WTC11 (cell line): ENCODE results near the gene KCNE1. TPM values are rescaled to one million over a fixed set of nuclear protein-coding genes. Genes with fewer than 3 reads are reported as not detected.
A peak's percentile ranks its signal among the peaks of the same experiment; 100 is the strongest.

Source experiments
- ATAC-seq: fragments of 200-7000 bp; cut with Tn5 transposase; 2 replicates; pipeline ENCODE4 v1.10.0; 2021; ENCODE audit warnings: mild to moderate bottlenecking, moderate library complexity
- CTCF ChIA-PET: fragments of 300-600 bp; sonication (Branson Sonifier 250); formaldehyde crosslinking; loops from one replicate; lab custom pipeline; 2021; ENCODE audit warnings: antibody characterized with exemption; lab: Charles Lee
- POLR2A ChIA-PET: fragments of 350-600 bp; sonication (Branson Sonifier 250); formaldehyde crosslinking; loops from one replicate; lab custom pipeline; 2021; ENCODE audit warnings: antibody characterized with exemption; lab: Charles Lee
- DNase-seq: peaks from one replicate; pipeline ENCODE4 v3.0.0; 2021; ENCODE audit warnings: low spot score
- H3K27ac Mint-ChIP-seq: 2 replicates; pipeline ENCODE4 v1.8.0; 2021; ENCODE audit warnings: mixed read lengths
- H3K27me3 Mint-ChIP-seq: 2 replicates; pipeline ENCODE4 v1.8.0; 2021; ENCODE audit warnings: low read depth, mild to moderate bottlenecking, moderate library complexity, mixed read lengths
- H3K36me3 Mint-ChIP-seq: 2 replicates; pipeline ENCODE4 v1.8.0; 2021; ENCODE audit warnings: mixed read lengths
- H3K4me1 Mint-ChIP-seq: 2 replicates; pipeline ENCODE4 v1.8.0; 2022; ENCODE audit warnings: mixed read lengths
- H3K4me3 Mint-ChIP-seq: 2 replicates; pipeline ENCODE4 v1.8.0; 2021; ENCODE audit warnings: mild to moderate bottlenecking, moderate library complexity, mixed read lengths
- H3K9me3 Mint-ChIP-seq: 2 replicates; pipeline ENCODE4 v1.8.0; 2021; ENCODE audit warnings: mixed read lengths
- GABPB1 ChIP-seq: sonication (generic); formaldehyde crosslinking; IDR thresholded peaks from 2 replicates; pipeline ENCODE4 v1.8.1; 2023; ENCODE audit warnings: mild to moderate bottlenecking, missing genetic modification reagents
- JUN ChIP-seq: sonication (generic); formaldehyde crosslinking; IDR thresholded peaks from 2 replicates; pipeline ENCODE4 v1.8.0; 2023; ENCODE audit warnings: mild to moderate bottlenecking, missing genetic modification reagents
- NFE2L1 ChIP-seq: sonication (generic); formaldehyde crosslinking; IDR thresholded peaks from 2 replicates; pipeline ENCODE4 v1.8.1; 2023; ENCODE audit warnings: missing genetic modification reagents
- NR1H2 ChIP-seq: sonication (generic); formaldehyde crosslinking; IDR thresholded peaks from 2 replicates; pipeline ENCODE4 v1.9.0; 2021; ENCODE audit warnings: mild to moderate bottlenecking, moderate library complexity, missing genetic modification reagents
- PRDM15 ChIP-seq: sonication (generic); formaldehyde crosslinking; IDR thresholded peaks from 2 replicates; pipeline ENCODE4 v1.8.0; 2022; ENCODE audit warnings: missing genetic modification reagents
- PRRX2 ChIP-seq: fragments of 250-450 bp; sonication (Bioruptor Pico); IDR thresholded peaks from 2 replicates; pipeline ENCODE4 v1.8.0; 2021; ENCODE audit warnings: mild to moderate bottlenecking
- SMAD3 ChIP-seq: sonication (generic); formaldehyde crosslinking; IDR thresholded peaks from 2 replicates; pipeline ENCODE4 v1.8.0; 2022; ENCODE audit warnings: missing genetic modification reagents, mild to moderate bottlenecking, borderline replicate concordance
- TEAD1 ChIP-seq: sonication (generic); formaldehyde crosslinking; IDR thresholded peaks from 2 replicates; pipeline ENCODE4 v1.8.0; 2022; ENCODE audit warnings: mild to moderate bottlenecking, missing genetic modification reagents
- ZBTB21 ChIP-seq: sonication (generic); formaldehyde crosslinking; IDR thresholded peaks from 2 replicates; pipeline ENCODE4 v1.8.1; 2023; ENCODE audit warnings: mild to moderate bottlenecking, missing genetic modification reagents, borderline replicate concordance
- ZNF138 ChIP-seq: sonication (generic); formaldehyde crosslinking; conservative IDR thresholded peaks from 2 replicates; pipeline ENCODE4 v1.8.1; 2022; ENCODE audit warnings: mild to moderate bottlenecking, moderate library complexity, missing genetic modification reagents
- ZNF263 ChIP-seq: sonication (generic); formaldehyde crosslinking; IDR thresholded peaks from 2 replicates; pipeline ENCODE4 v1.8.1; 2022; ENCODE audit warnings: low read depth, mild to moderate bottlenecking, moderate library complexity, missing genetic modification reagents
- ZNF317 ChIP-seq: sonication (generic); formaldehyde crosslinking; IDR thresholded peaks from 2 replicates; pipeline ENCODE4 v1.8.1; 2023; ENCODE audit warnings: low read depth, mild to moderate bottlenecking, moderate library complexity, missing genetic modification reagents, borderline replicate concordance
- ZNF396 ChIP-seq: fragments of 250-450 bp; sonication (Bioruptor Pico); IDR thresholded peaks from 2 replicates; pipeline ENCODE4 v1.8.0; 2021; ENCODE audit warnings: mild to moderate bottlenecking, moderate library complexity, borderline replicate concordance
- ZNF416 ChIP-seq: fragments of 250-450 bp; sonication (Bioruptor Pico); IDR thresholded peaks from 2 replicates; pipeline ENCODE4 v1.9.0; 2021; ENCODE audit warnings: mild to moderate bottlenecking, inconsistent platforms
- ZNF423 ChIP-seq: fragments of 250-450 bp; sonication (Bioruptor Pico); IDR thresholded peaks from 2 replicates; pipeline ENCODE4 v2.1.2; 2022; ENCODE audit warnings: mild to moderate bottlenecking, moderate library complexity
- ZNF512 ChIP-seq: sonication (generic); formaldehyde crosslinking; IDR thresholded peaks from 2 replicates; pipeline ENCODE4 v1.8.1; 2022; ENCODE audit warnings: missing genetic modification reagents, borderline replicate concordance
- total RNA-seq: library from RNA; stranded (reverse); gene quantifications from 3 replicates; pipeline ENCODE4 v1.2.3, GENCODE V29; 2021
- TF ChIP-seq, protein P1 (sequence below): sonication (generic); formaldehyde crosslinking; IDR thresholded peaks from 2 replicates; pipeline ENCODE4 v1.8.1; 2023; ENCODE audit warnings: mild to moderate bottlenecking, moderate library complexity, missing genetic modification reagents
- TF ChIP-seq, protein P2 (sequence below): fragments of 250-450 bp; sonication (Bioruptor Pico); IDR thresholded peaks from 2 replicates; pipeline ENCODE4 v1.9.0; 2021; ENCODE audit warnings: mild to moderate bottlenecking
- TF ChIP-seq, protein P3 (sequence below): sonication (generic); formaldehyde crosslinking; IDR thresholded peaks from 2 replicates; pipeline ENCODE4 v1.8.1; 2022; ENCODE audit warnings: low read depth, missing genetic modification reagents, borderline replicate concordance

KCNE1 gene
- total RNA-seq, 1 experiment from 2014 or later: 0.37 TPM

- Mint-ChIP-seq H3K4me1 (peaks cover 29% of the 10 kb centered on the region), H3K36me3 (no peaks in the 10 kb centered on the region), H3K4me3 (no peak overlapping the region), H3K27ac (0 out of 2 replicates have a peak overlapping the region, but pooled peaks have one; percentile 28), H3K9me3 (no peaks in the 10 kb centered on the region), H3K27me3 (no peaks in the 10 kb centered on the region; the same call in 1 of the 2 replicates)
- no peak; the same call in 1 of the 2 replicates for ATAC-seq
- TF ChIP-seq NR1H2 (no peak), TEAD1 (CRISPR knock-in tag) (no peak), PRDM15 (CRISPR knock-in tag) (no peak), PRRX2 (CRISPR knock-in tag) (no peak), ZNF317 (CRISPR knock-in tag) (no peak)
- CTCF ChIA-PET: interaction anchor here (0.9 to 7.2 kb wide), 12 partner anchors 8 to 112 kb away, joined by 3 to 71 read pairs (median 6); no protein-coding TSS in a partner anchor
- POLR2A ChIA-PET: interaction anchor here (1.0 kb wide), 1 partner anchor 10 kb away, joined by 3 read pairs; no protein-coding TSS in a partner anchor
- DNase-seq: no peak
Observed at GRCh38 chr21:34517039-34517438, 5.0 kb upstream of the KCNE1 start.

- H3K9me3 Mint-ChIP-seq: no peaks in the 10 kb centered on the region
- H3K4me3 Mint-ChIP-seq: no peak overlapping the region
- ATAC-seq (no peak), DNase-seq (no peak)
- no peaks in the 10 kb centered on the region; the same call in 1 of the 2 replicates for H3K27me3 Mint-ChIP-seq
- H3K36me3 Mint-ChIP-seq: no peaks in the 10 kb centered on the region
- peaks cover 11% of the 10 kb centered on the region for H3K4me1 Mint-ChIP-seq
- H3K27ac Mint-ChIP-seq: no peak overlapping the region
- ChIA-PET POLR2A (no interaction called here), CTCF (interaction anchor here (0.8 to 2.4 kb wide), 2 partner anchors 88 to 147 kb away, joined by 3 to 12 read pairs; no protein-coding TSS in a partner anchor)
- TF ChIP-seq, protein P1, sequence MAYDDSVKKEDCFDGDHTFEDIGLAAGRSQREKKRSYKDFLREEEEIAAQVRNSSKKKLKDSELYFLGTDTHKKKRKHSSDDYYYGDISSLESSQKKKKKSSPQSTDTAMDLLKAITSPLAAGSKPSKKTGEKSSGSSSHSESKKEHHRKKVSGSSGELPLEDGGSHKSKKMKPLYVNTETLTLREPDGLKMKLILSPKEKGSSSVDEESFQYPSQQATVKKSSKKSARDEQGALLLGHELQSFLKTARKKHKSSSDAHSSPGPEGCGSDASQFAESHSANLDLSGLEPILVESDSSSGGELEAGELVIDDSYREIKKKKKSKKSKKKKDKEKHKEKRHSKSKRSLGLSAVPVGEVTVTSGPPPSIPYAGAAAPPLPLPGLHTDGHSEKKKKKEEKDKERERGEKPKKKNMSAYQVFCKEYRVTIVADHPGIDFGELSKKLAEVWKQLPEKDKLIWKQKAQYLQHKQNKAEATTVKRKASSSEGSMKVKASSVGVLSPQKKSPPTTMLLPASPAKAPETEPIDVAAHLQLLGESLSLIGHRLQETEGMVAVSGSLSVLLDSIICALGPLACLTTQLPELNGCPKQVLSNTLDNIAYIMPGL (CRISPR knock-in tag): no peak
- TF ChIP-seq ZNF138 (CRISPR knock-in tag) (no peak), JUN (CRISPR knock-in tag) (no peak), ZBTB21 (CRISPR knock-in tag) (no peak), ZNF416 (CRISPR knock-in tag) (no peak), GABPB1 (no peak), ZNF263 (CRISPR knock-in tag) (no peak)
Observed at GRCh38 chr21:34514576-34515115, 2.6 kb upstream of the KCNE1 start.

GRCh38 chr21:34513129-34513675 is 1.2 kb upstream of the KCNE1 start:
- ATAC-seq (no peak), DNase-seq (no peak)
- Mint-ChIP-seq H3K36me3 (no peaks in the 10 kb centered on the region), H3K9me3 (no peaks in the 10 kb centered on the region), H3K4me1 (peaks cover 11% of the 10 kb centered on the region), H3K4me3 (no peak overlapping the region), H3K27ac (no peak overlapping the region), H3K27me3 (no peaks in the 10 kb centered on the region; the same call in 1 of the 2 replicates)
- CTCF ChIA-PET: no interaction called here
- POLR2A ChIA-PET: no interaction called here
- TF ChIP-seq NFE2L1 (CRISPR knock-in tag) (no peak), ZNF423 (no peak), SMAD3 (CRISPR knock-in tag) (no peak), PRDM15 (CRISPR knock-in tag) (no peak), ZNF512 (CRISPR knock-in tag) (no peak), ZNF396 (CRISPR knock-in tag) (no peak)
- TF ChIP-seq, protein P2, sequence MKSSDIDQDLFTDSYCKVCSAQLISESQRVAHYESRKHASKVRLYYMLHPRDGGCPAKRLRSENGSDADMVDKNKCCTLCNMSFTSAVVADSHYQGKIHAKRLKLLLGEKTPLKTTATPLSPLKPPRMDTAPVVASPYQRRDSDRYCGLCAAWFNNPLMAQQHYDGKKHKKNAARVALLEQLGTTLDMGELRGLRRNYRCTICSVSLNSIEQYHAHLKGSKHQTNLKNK: no peak
- TF ChIP-seq, protein P3, sequence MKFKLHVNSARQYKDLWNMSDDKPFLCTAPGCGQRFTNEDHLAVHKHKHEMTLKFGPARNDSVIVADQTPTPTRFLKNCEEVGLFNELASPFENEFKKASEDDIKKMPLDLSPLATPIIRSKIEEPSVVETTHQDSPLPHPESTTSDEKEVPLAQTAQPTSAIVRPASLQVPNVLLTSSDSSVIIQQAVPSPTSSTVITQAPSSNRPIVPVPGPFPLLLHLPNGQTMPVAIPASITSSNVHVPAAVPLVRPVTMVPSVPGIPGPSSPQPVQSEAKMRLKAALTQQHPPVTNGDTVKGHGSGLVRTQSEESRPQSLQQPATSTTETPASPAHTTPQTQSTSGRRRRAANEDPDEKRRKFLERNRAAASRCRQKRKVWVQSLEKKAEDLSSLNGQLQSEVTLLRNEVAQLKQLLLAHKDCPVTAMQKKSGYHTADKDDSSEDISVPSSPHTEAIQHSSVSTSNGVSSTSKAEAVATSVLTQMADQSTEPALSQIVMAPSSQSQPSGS (CRISPR knock-in tag): no peak
